ENCODE measurements around the gene SYNDIG1. TPM values are rescaled to one million over a fixed set of nuclear protein-coding genes. Genes with fewer than 3 reads are reported as not detected.

SYNDIG1 gene
- total RNA-seq, 4 donors from 2014 or later = 0.20 to 1.3 (median 0.66) TPM; not detected in 1

DNA sequence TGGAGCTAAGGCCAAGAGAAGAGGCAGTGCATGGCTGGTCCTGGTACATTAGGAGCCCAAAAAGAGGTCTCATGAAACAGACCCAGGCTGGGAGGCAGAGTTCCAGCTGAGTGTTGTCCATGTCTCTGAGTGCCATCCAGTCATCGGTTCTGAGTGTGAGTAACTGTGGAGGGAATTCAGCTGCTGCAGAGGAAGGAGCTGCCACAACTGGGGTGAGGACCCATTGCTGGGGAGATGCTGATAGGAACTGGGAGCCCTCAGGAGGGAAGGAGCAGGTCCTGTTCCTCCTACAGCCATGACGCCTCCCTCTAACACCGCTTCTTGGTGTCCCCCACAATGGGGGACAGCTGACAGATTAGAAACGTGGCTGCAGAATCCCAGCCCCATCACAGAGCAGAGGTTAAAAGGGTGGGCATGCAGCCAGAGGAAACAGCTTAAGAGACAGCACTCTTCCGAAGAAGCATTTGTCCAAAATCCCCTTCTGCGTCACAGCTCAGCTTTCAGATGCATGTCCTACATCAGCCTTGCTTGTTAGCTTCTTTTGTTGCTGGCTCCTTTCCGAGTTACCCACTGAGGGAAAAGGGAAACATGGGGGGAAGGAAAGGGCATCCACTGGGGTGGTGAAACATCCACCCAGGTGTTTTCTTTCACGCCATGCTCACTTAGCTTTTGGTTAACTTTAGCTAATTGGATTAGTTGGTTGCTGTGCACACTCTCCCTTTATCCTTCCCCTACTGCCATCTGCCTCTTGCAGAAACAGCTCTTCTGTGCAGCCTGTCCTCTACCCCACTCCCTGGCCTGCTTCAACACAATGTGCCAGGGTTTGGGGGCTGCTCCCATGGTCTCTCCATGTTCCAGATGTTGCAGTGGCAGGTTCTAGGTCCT lies 239.2 kb downstream of the SYNDIG1 start:
- no peaks in the 10 kb centered on the region for H3K9me3 ChIP-seq
- H3K4me1 ChIP-seq = no peaks in the 10 kb centered on the region
- no peak overlapping the region for H3K27ac ChIP-seq
- no peaks in the 10 kb centered on the region for H3K27me3 ChIP-seq
- TF ChIP-seq CTCF (IDR thresholded peaks at IDR 0.05 in 4 of 5, conservative IDR thresholded peaks at IDR 0.05 in 1 of 5) (no peak), POLR2A (IDR thresholded peaks at IDR 0.05) (no peak)
- in situ Hi-C loops (cut with MboI; ENCODE audit: low sequenced_read_pairs in 4 of 4) = no loop called here
- H3K4me3 ChIP-seq = no peak overlapping the region
- H3K36me3 ChIP-seq = no peaks in the 10 kb centered on the region
- ATAC-seq (no peak), DNase-seq (no peak)
- intact Hi-C loops (cut with DNase I; ENCODE audit: low total_unique reads) = no loop called here

Data from gastrocnemius medialis (tissue), 4 donors.